Activated gamma-delta T cell (primary cell): ENCODE measurements around the gene PHLDB3.
"Not testable (repeated sequence)": the region's sequence is repeated elsewhere in the genome, so short reads cannot be mapped to it uniquely, and the experiment has no call there.

ENCODE experiments used
- DNase-seq: peaks from one replicate; lab custom pipeline; 2025; lab: John Stamatoyannopoulos, UW

PHLDB3 gene

GRCh38 chr19:43444531-43445287, 59.8 kb downstream of the PHLDB3 start:
- no peak for DNase-seq

DNA sequence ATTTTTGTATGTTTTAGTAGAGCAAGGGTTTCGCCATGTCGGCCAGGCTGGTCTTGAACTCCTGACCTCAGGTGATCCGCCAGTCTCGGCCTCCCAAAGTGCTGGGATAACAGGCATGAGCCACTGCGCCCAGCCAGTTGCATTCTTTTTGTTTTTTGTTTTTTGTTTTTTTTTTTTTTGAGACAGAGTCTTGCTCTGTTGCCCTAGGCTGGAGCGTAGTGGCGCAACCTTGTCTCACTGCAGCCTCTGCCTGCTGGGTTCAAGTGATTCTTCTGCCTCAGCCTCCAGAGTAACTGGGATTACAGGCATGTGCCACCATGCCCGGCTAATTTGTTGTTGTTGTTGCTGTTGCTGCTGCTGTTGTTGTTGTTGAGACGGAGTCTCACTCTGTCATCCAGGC, 60.5 kb downstream of the PHLDB3 start:
- DNase-seq: not testable (repeated sequence)

GRCh38 chr19:43441716-43442115, 62.8 kb downstream of the PHLDB3 start:
- no peak for DNase-seq

- DNase-seq: no peak
These were observed 64.9 kb downstream of the PHLDB3 start for GRCh38 chr19:43439709-43440063.

- no peak for DNase-seq
These were observed 65.4 kb downstream of the PHLDB3 start for GRCh38 chr19:43439032-43439708.

DNA sequence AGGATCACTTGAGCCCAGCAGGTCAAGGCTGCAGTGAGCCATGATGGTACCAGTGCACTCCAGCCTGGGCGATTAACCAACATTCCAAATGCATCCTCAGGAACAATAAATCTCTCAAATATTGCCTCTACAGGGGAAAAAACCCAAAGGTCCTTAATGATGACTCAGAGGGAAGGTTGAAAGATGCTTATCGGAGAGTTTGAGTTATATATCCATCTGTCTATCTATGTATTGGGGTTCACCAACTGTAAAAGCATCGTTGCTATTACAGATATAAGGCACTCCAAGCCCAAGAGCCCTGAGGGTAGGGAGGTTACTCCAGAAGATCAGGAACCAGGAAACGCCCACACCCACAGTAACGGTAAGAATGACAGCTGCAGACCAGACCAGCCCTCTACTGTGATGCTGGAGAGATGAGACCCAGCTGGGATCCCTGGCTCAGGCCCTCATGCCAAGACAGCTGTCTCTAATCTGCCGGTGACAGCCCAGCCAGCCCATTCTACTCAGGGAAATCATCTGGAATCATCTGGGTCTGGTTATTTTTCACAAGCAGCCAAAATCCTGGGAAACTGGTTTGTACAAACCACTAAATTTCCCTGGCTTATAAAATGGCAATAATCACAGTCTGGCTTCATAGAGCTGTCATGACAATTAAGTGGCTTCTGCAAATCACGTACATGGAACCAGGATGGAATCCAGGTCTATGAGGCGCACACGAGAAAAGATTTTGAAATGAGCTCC, 66.1 kb downstream of the PHLDB3 start:
- DNase-seq: no peak

- no peak for DNase-seq
These were observed 66.8 kb downstream of the PHLDB3 start for GRCh38 chr19:43437712-43438111.

GRCh38 chr19:43437284-43437683, 67.3 kb downstream of the PHLDB3 start:
- not testable (repeated sequence) for DNase-seq

DNA sequence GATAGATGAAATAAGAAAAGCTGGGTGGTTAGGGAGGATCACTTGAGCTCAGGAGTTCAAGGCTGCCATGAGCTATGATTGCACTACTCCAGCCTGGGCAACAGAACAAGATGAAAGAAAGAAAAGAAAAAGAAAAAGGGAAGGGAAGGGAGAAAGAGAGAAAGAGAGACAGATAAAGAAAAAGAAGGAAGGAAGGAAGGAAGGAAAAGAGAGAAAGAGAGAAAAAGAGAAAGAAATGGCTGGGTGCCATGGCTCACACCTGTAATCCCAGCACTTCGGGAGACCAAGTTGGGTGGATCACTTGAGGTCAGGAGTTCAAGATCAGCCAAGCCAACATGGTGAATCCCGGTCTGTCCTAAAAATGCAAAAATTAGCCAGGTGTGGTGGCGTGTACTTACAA, 68.8 kb downstream of the PHLDB3 start:
- no peak for DNase-seq

GRCh38 chr19:43433689-43434088, 70.9 kb downstream of the PHLDB3 start:
- no peak for DNase-seq

GRCh38 chr19:43433358-43433673, 71.2 kb downstream of the PHLDB3 start:
- no peak for DNase-seq

DNA sequence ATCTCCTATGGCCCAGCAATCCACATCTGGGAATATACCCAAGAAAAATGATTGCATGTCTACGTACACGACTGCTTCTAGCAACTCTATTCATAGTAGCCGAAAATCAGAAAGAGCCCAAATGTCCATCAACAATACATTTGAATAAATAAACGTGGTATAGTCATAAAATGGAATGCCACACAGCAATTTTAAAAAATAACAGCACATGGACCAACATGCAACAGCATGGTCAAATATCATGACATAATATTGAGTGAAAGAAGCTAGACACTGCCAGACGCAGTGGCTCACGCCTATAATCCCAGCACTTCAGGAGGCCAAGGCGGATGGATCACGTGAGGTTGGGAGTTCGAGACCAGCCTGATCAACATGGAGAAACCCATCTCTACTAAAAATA, 73.6 kb downstream of the PHLDB3 start:
- DNase-seq: no peak

GRCh38 chr19:43430142-43430710, 74.3 kb downstream of the PHLDB3 start:
- no peak for DNase-seq

DNA sequence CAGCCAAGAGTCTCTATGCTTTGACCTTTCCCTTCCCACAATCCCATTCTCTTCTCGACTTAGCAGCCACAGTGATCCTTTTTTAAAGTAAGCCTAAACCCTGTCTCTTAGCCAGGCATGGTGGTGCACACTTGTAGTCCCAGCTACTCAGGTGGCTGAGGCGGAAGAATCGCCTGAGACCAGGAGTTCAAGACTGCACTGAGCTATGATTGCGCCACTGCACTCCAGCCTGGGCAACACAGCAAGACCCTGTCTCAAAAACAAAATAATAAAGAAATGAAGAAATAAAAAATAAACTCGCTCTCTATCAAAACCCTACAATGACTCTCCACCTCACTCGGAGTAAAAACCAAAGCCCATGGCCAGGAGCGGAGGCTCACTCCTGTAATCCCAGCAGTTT, 75.2 kb downstream of the PHLDB3 start:
- DNase-seq: no peak

- DNase-seq: no peak
These were observed 78.8 kb downstream of the PHLDB3 start for GRCh38 chr19:43425567-43426392.
